Astrocyte (in vitro differentiated cells and primary cell): Measurements from ENCODE around the gene PRMT3.

Source experiments
- CTCF ChIP-seq: IDR thresholded peaks from 2 replicates; pipeline ENCODE4 v1.5.1; 2011; ENCODE audit warnings: low read depth, mild to moderate bottlenecking, inconsistent platforms, low read length, moderate library complexity; ENCODE audit not compliant: insufficient read depth
- EZH2 ChIP-seq: IDR thresholded peaks from 2 replicates; pipeline ENCODE4 v1.6.1; 2012; ENCODE audit warnings: mild to moderate bottlenecking, low read length, inconsistent platforms; ENCODE audit not compliant: insufficient read depth

- no peak for TF ChIP-seq CTCF
- TF ChIP-seq EZH2 = no peak
Measured at GRCh38 chr11:20415432-20415831, 27.9 kb downstream of the PRMT3 start.
